ENCODE data around the gene PTCH2. TPM values are rescaled to one million over a fixed set of nuclear protein-coding genes. Genes with fewer than 3 reads are reported as not detected.

Gene PTCH2
- total RNA-seq, 1 donor from 2014 or later: not detected

DNA sequence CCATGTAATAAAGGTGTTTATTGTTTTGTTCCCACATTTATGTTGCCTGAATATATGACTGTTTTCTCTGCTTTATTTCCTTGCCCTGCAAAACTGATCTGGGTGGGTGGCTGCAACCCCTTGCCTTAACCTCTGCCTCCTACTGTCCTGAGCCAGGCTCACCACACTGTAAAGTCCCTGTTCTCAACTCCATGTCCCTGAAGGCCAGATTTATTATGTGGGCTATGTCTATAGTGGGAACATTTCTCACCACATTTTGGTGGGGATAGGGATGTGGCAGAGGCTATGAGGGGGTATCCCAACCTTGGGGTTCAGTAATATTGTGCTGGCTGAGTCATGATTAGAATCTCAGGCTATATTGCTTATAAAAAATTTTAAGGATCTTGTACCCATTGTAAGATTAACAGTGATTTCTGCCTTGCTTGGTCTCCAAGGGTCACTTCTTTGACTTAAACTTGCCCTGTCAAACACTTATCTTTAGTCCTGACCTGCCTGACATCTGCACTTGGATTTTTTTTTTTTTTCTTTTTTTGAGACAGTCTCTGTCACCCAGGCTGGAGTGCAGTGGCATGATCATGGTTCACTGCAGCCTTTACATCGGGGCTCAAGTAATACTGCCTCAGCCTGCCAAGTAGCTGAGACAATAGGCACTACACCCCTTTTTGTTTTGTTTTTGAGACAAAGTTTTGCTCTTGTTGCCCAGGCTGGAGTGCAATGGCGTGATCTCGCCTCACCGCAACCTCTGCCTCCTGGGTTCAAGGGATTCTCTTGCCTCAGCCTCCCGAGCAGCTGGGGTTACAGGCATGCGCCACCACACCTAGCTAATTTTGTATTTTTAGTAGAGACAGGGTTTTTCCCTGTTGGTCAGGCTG, 64.1 kb downstream of the PTCH2 start:
- Histone ChIP-seq H3K27ac (no peak overlapping the region), H2AFZ (replicated peaks) (no peak overlapping the region), H3K9ac (no peak overlapping the region), H3F3A (ENCODE audit: low read depth) (peaks cover 88% of the 10 kb centered on the region), H3K36me3 (peaks cover 8% of the 10 kb centered on the region), H3K4me2 (peak overlapping the region; percentile 99), H3K4me3 (no peak overlapping the region), H3K4me1 (peaks cover 22% of the 10 kb centered on the region), H3K79me2 (ENCODE audit: low read depth) (peaks cover 45% of the 10 kb centered on the region), H4K20me1 (ENCODE audit: low read depth) (peaks cover 45% of the 10 kb centered on the region), H3K9me3 (ENCODE audit: low read depth) (no peaks in the 10 kb centered on the region), H3K27me3 (peaks cover 4% of the 10 kb centered on the region)
- Mint-ChIP-seq H3K27ac (no peak overlapping the region), H3K9me3 (no peaks in the 10 kb centered on the region), H3K27me3 (ENCODE audit: insufficient read depth, low read depth) (peaks cover 10% of the 10 kb centered on the region), H3K4me3 (peak overlapping the region; percentile 56), H3K36me3 (peaks cover 33% of the 10 kb centered on the region), H3K4me1 (peaks cover 32% of the 10 kb centered on the region)
- DNase-seq (ENCODE audit: low spot score): no peak
- TF ChIP-seq EZH2phosphoT487 (IDR thresholded peaks at IDR 0.05) (no peak), CTCF (IDR thresholded peaks at IDR 0.05) (no peak), EZH2 (IDR thresholded peaks at IDR 0.05) (no peak)

- Histone ChIP-seq H3K9me3 (ENCODE audit: low read depth) (no peaks in the 10 kb centered on the region), H3K27ac (peak overlapping the region; percentile 62), H3K27me3 (no peaks in the 10 kb centered on the region), H3K79me2 (ENCODE audit: low read depth) (peaks cover 45% of the 10 kb centered on the region), H4K20me1 (ENCODE audit: low read depth) (peaks cover 45% of the 10 kb centered on the region), H3K9ac (no peak overlapping the region), H3F3A (ENCODE audit: low read depth) (peaks cover 82% of the 10 kb centered on the region), H3K4me1 (peaks cover 16% of the 10 kb centered on the region), H3K4me2 (peak overlapping the region; percentile 99), H3K36me3 (peaks cover 8% of the 10 kb centered on the region), H3K4me3 (peak overlapping the region; percentile 93), H2AFZ (replicated peaks) (no peak overlapping the region)
- no peak for DNase-seq (ENCODE audit: low spot score)
- Mint-ChIP-seq H3K27me3 (ENCODE audit: insufficient read depth, low read depth) (peaks cover 10% of the 10 kb centered on the region), H3K27ac (no peak overlapping the region), H3K36me3 (peaks cover 33% of the 10 kb centered on the region), H3K4me3 (peak overlapping the region; percentile 93), H3K9me3 (no peaks in the 10 kb centered on the region), H3K4me1 (peaks cover 25% of the 10 kb centered on the region)
- TF ChIP-seq EZH2 (IDR thresholded peaks at IDR 0.05): no peak
Observed at GRCh38 chr1:44777969-44778635, 65.0 kb downstream of the PTCH2 start.

DNA sequence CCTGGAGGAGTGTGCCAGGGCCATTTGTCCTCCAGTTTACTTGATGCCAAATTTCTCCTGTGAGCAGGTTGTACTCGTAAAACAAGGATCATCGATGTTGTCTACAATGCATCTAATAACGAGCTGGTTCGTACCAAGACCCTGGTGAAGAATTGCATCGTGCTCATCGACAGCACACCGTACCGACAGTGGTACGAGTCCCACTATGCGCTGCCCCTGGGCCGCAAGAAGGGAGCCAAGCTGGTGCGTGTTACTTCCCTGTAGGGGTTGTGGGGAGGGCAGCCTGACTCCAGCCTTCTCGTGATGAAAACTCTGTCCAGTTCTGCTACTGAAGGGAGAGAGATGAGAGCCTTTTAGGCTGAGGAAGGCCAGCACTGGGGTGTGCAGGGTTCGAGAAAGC, 65.5 kb downstream of the PTCH2 start:
- no peak for DNase-seq (ENCODE audit: low spot score)
- Histone ChIP-seq H3K27me3 (no peaks in the 10 kb centered on the region), H3F3A (ENCODE audit: low read depth) (peaks cover 79% of the 10 kb centered on the region), H4K20me1 (ENCODE audit: low read depth) (peaks cover 45% of the 10 kb centered on the region), H3K36me3 (peaks cover 8% of the 10 kb centered on the region), H3K79me2 (ENCODE audit: low read depth) (peaks cover 45% of the 10 kb centered on the region), H2AFZ (replicated peaks) (no peak overlapping the region), H3K27ac (peak overlapping the region; percentile 62), H3K9me3 (ENCODE audit: low read depth) (no peaks in the 10 kb centered on the region), H3K9ac (no peak overlapping the region), H3K4me3 (peak overlapping the region; percentile 93), H3K4me1 (peaks cover 16% of the 10 kb centered on the region), H3K4me2 (peak overlapping the region; percentile 99)
- TF ChIP-seq EZH2 (IDR thresholded peaks at IDR 0.05): no peak
- no peak for TF ChIP-seq EZH2phosphoT487 (IDR thresholded peaks at IDR 0.05)
- no peak for TF ChIP-seq CTCF (IDR thresholded peaks at IDR 0.05)
- peak overlapping the region; percentile 93 for H3K4me3 Mint-ChIP-seq
- H3K36me3 Mint-ChIP-seq: peaks cover 31% of the 10 kb centered on the region
- no peaks in the 10 kb centered on the region for H3K9me3 Mint-ChIP-seq
- peaks cover 7% of the 10 kb centered on the region for H3K27me3 Mint-ChIP-seq (ENCODE audit: insufficient read depth, low read depth)
- H3K27ac Mint-ChIP-seq: peak overlapping the region; percentile 12
- peaks cover 27% of the 10 kb centered on the region for H3K4me1 Mint-ChIP-seq

All from neural progenitor cell (in vitro differentiated cells).